Parathyroid adenoma (tissue), 2 donors: ENCODE measurements around the gene ANKRD23.

Experiments used
- H2AFZ ChIP-seq: fragments of 300-600 bp; sonication (generic); one replicate; pipeline ENCODE4 v1.7.0; 2017; ENCODE audit warnings: antibody characterized with exemption, mild to moderate bottlenecking
- H3K27ac ChIP-seq: fragments of 300-600 bp; sonication (generic); one replicate; pipeline ENCODE4 v1.7.0; 2017
- H3K27me3 ChIP-seq: fragments of 300-600 bp; sonication (generic); one replicate; pipeline ENCODE4 v1.7.0; 2017; ENCODE audit warnings: low read length; ENCODE audit not compliant: control insufficient read depth, insufficient read depth
- H3K36me3 ChIP-seq: fragments of 300-600 bp; sonication (generic); one replicate; pipeline ENCODE4 v1.7.0; 2017; ENCODE audit warnings: low read length; ENCODE audit not compliant: control insufficient read depth, insufficient read depth
- H3K4me1 ChIP-seq: fragments of 300-600 bp; sonication (generic); one replicate; pipeline ENCODE4 v1.7.0; 2017; ENCODE audit warnings: control low read depth
- H3K4me2 ChIP-seq: fragments of 300-600 bp; sonication (generic); one replicate; pipeline ENCODE4 v1.7.0; 2017; ENCODE audit warnings: low read length
- H3K4me3 ChIP-seq: fragments of 300-600 bp; sonication (generic); one replicate; pipeline ENCODE4 v1.7.0; 2017; ENCODE audit warnings: low read depth, low read length
- H3K79me2 ChIP-seq: fragments of 300-600 bp; sonication (generic); one replicate; pipeline ENCODE4 v1.7.0; 2017; ENCODE audit warnings: control low read depth
- H3K9ac ChIP-seq: fragments of 300-600 bp; sonication (generic); one replicate; pipeline ENCODE4 v1.7.0; 2017; ENCODE audit warnings: mild to moderate bottlenecking
- H3K9me3 ChIP-seq: fragments of 300-600 bp; sonication (generic); one replicate; pipeline ENCODE4 v1.7.0; 2017; ENCODE audit warnings: low read length; ENCODE audit not compliant: control insufficient read depth
- CTCF ChIP-seq: fragments of 300-600 bp; sonication (generic); IDR thresholded peaks from one replicate; pipeline ENCODE4 v1.7.0; 2017; ENCODE audit warnings: antibody characterized with exemption, mild to moderate bottlenecking
- donor health status: primary hyperparathyroidism.

The ANKRD23 gene

GRCh38 chr2:96883306-96883705, 39.5 kb upstream of the ANKRD23 start:
- no peaks in the 10 kb centered on the region for H3K36me3 ChIP-seq
- no peaks in the 10 kb centered on the region for H3K9me3 ChIP-seq
- H3K79me2 ChIP-seq, result no peaks in the 10 kb centered on the region
- no peak overlapping the region for H3K9ac ChIP-seq
- no peak overlapping the region for H3K4me3 ChIP-seq
- no peak for TF ChIP-seq CTCF
- H3K4me1 ChIP-seq, result no peaks in the 10 kb centered on the region
- H2AFZ ChIP-seq, result no peak overlapping the region
- H3K4me2 ChIP-seq, result no peak overlapping the region
- no peaks in the 10 kb centered on the region for H3K27me3 ChIP-seq
- no peak overlapping the region for H3K27ac ChIP-seq

GRCh38 chr2:96882906-96883305, 39.1 kb upstream of the ANKRD23 start:
- Histone ChIP-seq H3K27me3 (no peaks in the 10 kb centered on the region), H3K9ac (no peak overlapping the region), H3K9me3 (no peaks in the 10 kb centered on the region), H3K4me2 (no peak overlapping the region), H3K79me2 (no peaks in the 10 kb centered on the region), H3K36me3 (no peaks in the 10 kb centered on the region), H2AFZ (no peak overlapping the region), H3K4me3 (no peak overlapping the region), H3K4me1 (no peaks in the 10 kb centered on the region), H3K27ac (no peak overlapping the region)
- no peak for TF ChIP-seq CTCF

- no peak overlapping the region for H3K27ac ChIP-seq
- no peak overlapping the region for H2AFZ ChIP-seq
- H3K9ac ChIP-seq, result no peak overlapping the region
- no peaks in the 10 kb centered on the region for H3K4me1 ChIP-seq
- H3K27me3 ChIP-seq, result no peaks in the 10 kb centered on the region
- no peak overlapping the region for H3K4me3 ChIP-seq
- no peaks in the 10 kb centered on the region for H3K36me3 ChIP-seq
- no peaks in the 10 kb centered on the region for H3K9me3 ChIP-seq
- TF ChIP-seq CTCF, result no peak
- H3K4me2 ChIP-seq, result no peak overlapping the region
- no peaks in the 10 kb centered on the region for H3K79me2 ChIP-seq
These were observed 38.4 kb upstream of the ANKRD23 start for GRCh38 chr2:96882230-96882629.

GRCh38 chr2:96881349-96882195, 37.8 kb upstream of the ANKRD23 start:
- Histone ChIP-seq H3K27ac (no peak overlapping the region), H3K27me3 (no peaks in the 10 kb centered on the region), H3K36me3 (no peaks in the 10 kb centered on the region), H3K4me1 (no peaks in the 10 kb centered on the region), H3K4me3 (no peak overlapping the region), H3K4me2 (no peak overlapping the region), H2AFZ (no peak overlapping the region), H3K9ac (no peak overlapping the region), H3K9me3 (no peaks in the 10 kb centered on the region), H3K79me2 (no peaks in the 10 kb centered on the region)
- no peak for TF ChIP-seq CTCF

- Histone ChIP-seq H3K4me3 (no peak overlapping the region), H3K79me2 (no peaks in the 10 kb centered on the region), H2AFZ (no peak overlapping the region), H3K4me2 (no peak overlapping the region), H3K36me3 (no peaks in the 10 kb centered on the region), H3K27me3 (no peaks in the 10 kb centered on the region), H3K4me1 (no peaks in the 10 kb centered on the region), H3K27ac (no peak overlapping the region), H3K9me3 (no peaks in the 10 kb centered on the region), H3K9ac (no peak overlapping the region)
- TF ChIP-seq CTCF, result no peak
These were observed 37.1 kb upstream of the ANKRD23 start for GRCh38 chr2:96880891-96881273.
